Measurements from ENCODE around the gene LRMDA. TPM values are rescaled to one million over a fixed set of nuclear protein-coding genes. Genes with fewer than 3 reads are reported as not detected.

The LRMDA gene
- total and polyA plus RNA-seq, 2 of the 8 experiments (the other 6 are each of a cell fraction or from before 2014, with no cell fraction given), result 0.86 to 2.8 TPM

DNA sequence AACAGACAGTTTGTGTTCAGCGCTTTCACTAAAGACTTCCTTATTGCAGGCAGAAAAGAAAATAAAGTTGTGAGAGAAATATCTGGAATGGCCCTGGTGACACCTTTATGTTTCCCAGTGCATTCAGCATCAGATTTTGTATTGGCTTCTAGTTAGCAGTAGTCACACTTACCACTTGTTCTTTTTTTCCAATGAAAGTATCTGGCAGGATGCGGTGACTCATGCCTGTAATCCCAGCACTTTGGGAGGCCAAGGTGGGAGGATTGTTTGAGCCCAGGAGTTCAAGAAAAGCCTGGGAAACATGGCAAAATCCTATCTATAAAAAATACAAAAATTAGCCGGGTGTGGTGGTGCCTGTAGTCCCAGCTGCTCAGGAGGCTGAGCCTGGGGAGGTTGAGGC lies 649.6 kb downstream of the LRMDA start:
- no peak overlapping the region for H2AFZ ChIP-seq (ENCODE audit: low read length)
- H4K8ac ChIP-seq (ENCODE audit: extremely low read depth, insufficient read depth, low read length), result no peak overlapping the region
- no peak overlapping the region for H3K4me2 ChIP-seq (ENCODE audit: insufficient read depth in 1 of 2, low read depth in 2 of 2, low read length in 2 of 2)
- no peaks in the 10 kb centered on the region for H3K23me2 ChIP-seq (ENCODE audit: low read depth, low read length)
- peaks cover 4 to 19% (median 5%) of the 10 kb centered on the region in 4 experiments; a peak in 5 of 7 replicates for H3K4me1 ChIP-seq (replicated peaks in 1 of 4; ENCODE audit: control insufficient read depth in 3 of 4, insufficient read depth in 4 of 4, low read length in 3 of 4)
- no peak overlapping the region for H2BK12ac ChIP-seq (ENCODE audit: low read depth, low read length)
- no peaks in the 10 kb centered on the region for H4K20me1 ChIP-seq (replicated peaks in 1 of 2; ENCODE audit: control insufficient read depth in 1 of 2, insufficient read depth in 2 of 2, low read length in 2 of 2)
- H4K5ac ChIP-seq (ENCODE audit: insufficient read length, low read depth, low read length), result no peak overlapping the region
- H3K79me2 ChIP-seq (ENCODE audit: control insufficient read depth in 1 of 2, insufficient read depth in 2 of 2, low read length in 2 of 2), result no peaks in the 10 kb centered on the region
- ChIA-PET CTCF (ENCODE audit: partially characterized antibody) (no interaction called here), POLR2A (ENCODE audit: partially characterized antibody) (no interaction called here)
- H3K18ac ChIP-seq (ENCODE audit: extremely low read depth, low read length), result no peak overlapping the region
- H3K36me3 ChIP-seq (ENCODE audit: control insufficient read depth in 2 of 4, insufficient read depth in 4 of 4, low read length in 3 of 4), result no peaks in the 10 kb centered on the region
- no peak overlapping the region for H3K27ac ChIP-seq (ENCODE audit: low read depth, low read length)
- no peak overlapping the region; the same call in 1 of the 2 replicates for H2AK5ac ChIP-seq (ENCODE audit: low read depth, low read length)
- no peak overlapping the region for H3K4ac ChIP-seq (replicated peaks; ENCODE audit: insufficient read length, low read depth, low read length)
- no peak overlapping the region for H3K4me3 ChIP-seq (ENCODE audit: extremely low read depth in 1 of 4, insufficient read depth in 2 of 4, low read depth in 3 of 4, low read length in 4 of 4)
- no peak overlapping the region for H3K56ac ChIP-seq (replicated peaks; ENCODE audit: insufficient read length, low read depth, low read length)
- H3K9me3 ChIP-seq (ENCODE audit: insufficient read depth in 2 of 2, low read depth in 1 of 2, low read length in 1 of 2), result no peaks in the 10 kb centered on the region
- H2BK5ac ChIP-seq (ENCODE audit: low read depth, low read length), result peak overlapping the region; percentile 54; the same call in 1 of the 2 replicates
- no peak overlapping the region for H3K23ac ChIP-seq (ENCODE audit: insufficient read length)
- peaks cover 0 to 12% (median 4%) of the 10 kb centered on the region in 4 experiments; a peak in 2 of 7 replicates for H3K27me3 ChIP-seq (replicated peaks in 1 of 4; ENCODE audit: control insufficient read depth in 3 of 4, extremely low read depth in 1 of 4, insufficient read depth in 3 of 4, low read length in 3 of 4)
- no peak overlapping the region for H4K91ac ChIP-seq (replicated peaks; ENCODE audit: insufficient read length, low read length)
- H3K9ac ChIP-seq (replicated peaks in 1 of 4; ENCODE audit: extremely low read depth in 1 of 4, low read depth in 3 of 4, low read length in 3 of 4), result no peak overlapping the region
- no peak overlapping the region for H2BK120ac ChIP-seq (replicated peaks; ENCODE audit: low read depth, low read length)
- DNase-seq (ENCODE audit: low read depth in 1 of 2, low spot score in 2 of 2) (no peak), FAIRE-seq (no peak)
- H2BK15ac ChIP-seq (ENCODE audit: low read length), result no peak overlapping the region
- H3K14ac ChIP-seq (ENCODE audit: insufficient read length), result no peak overlapping the region
- TF ChIP-seq RFX5 (IDR thresholded peaks at IDR 0.05; ENCODE audit: borderline replicate concordance, low read depth, low read length), result no peak
- TF ChIP-seq GTF2F1 (IDR thresholded peaks at IDR 0.05; ENCODE audit: borderline replicate concordance, low read depth, low read length), result no peak
- no peak for TF ChIP-seq CREB1 (IDR thresholded peaks at IDR 0.05)
- TF ChIP-seq RXRA (IDR thresholded peaks at IDR 0.05; ENCODE audit: insufficient read depth, low read depth, low read length), result no peak
- no peak for TF ChIP-seq JUN (IDR thresholded peaks at IDR 0.05; ENCODE audit: low read depth, low read length)
- TF ChIP-seq HDAC2 (IDR thresholded peaks at IDR 0.05; ENCODE audit: borderline replicate concordance in 1 of 2, low read depth in 2 of 2, low read length in 2 of 2), result no peak
- 92% methylated on average over 3 of the region's 3 CpGs; no CpG with 5 or more reads in 1 of the 2 experiments for WGBS, 2 experiments (ENCODE audit: extremely low coverage in 1 of 2, insufficient coverage in 1 of 2, insufficient read length in 1 of 2, insufficient replicate concordance in 2 of 2, low coverage in 1 of 2, low lambda C conversion rate in 2 of 2, missing lambda C conversion rate in 1 of 2)
- H2BK20ac ChIP-seq (ENCODE audit: low read length), result no peak overlapping the region
- H3K79me1 ChIP-seq (ENCODE audit: low read depth, low read length), result no peaks in the 10 kb centered on the region
